SK-N-SH treated with all-trans-retinoic acid at 6 μM for 48 hours (cell line): ENCODE data around the gene SIRT7.

Source experiments
- ATAC-seq: fragments of 200-7000 bp; cut with Tn5 transposase; 3 replicates; pipeline ENCODE4 v1.9.1; 2020; ENCODE audit warnings: mild to moderate bottlenecking, moderate library complexity
- BACH2 ChIP-seq: fragments of 250-450 bp; sonication (Bioruptor Pico); IDR thresholded peaks from 2 replicates; pipeline ENCODE4 v1.9.0; 2021; ENCODE audit warnings: mild to moderate bottlenecking, borderline replicate concordance
- CREB5 ChIP-seq: fragments of 250-450 bp; sonication (Bioruptor Pico); IDR thresholded peaks from 2 replicates; pipeline ENCODE4 v1.5.1; 2020; ENCODE audit warnings: low read depth, mild to moderate bottlenecking, moderate library complexity
- CSDC2 ChIP-seq: fragments of 250-450 bp; sonication (Bioruptor Pico); IDR thresholded peaks from 2 replicates; pipeline ENCODE4 v1.5.0; 2020; ENCODE audit warnings: mild to moderate bottlenecking, moderate library complexity
- CSRNP3 ChIP-seq: fragments of 250-450 bp; sonication (Bioruptor Pico); IDR thresholded peaks from 2 replicates; pipeline ENCODE4 v1.5.1; 2021; ENCODE audit warnings: mild to moderate bottlenecking, moderate library complexity
- GLIS3 ChIP-seq: fragments of 250-450 bp; sonication (Bioruptor Pico); IDR thresholded peaks from 2 replicates; pipeline ENCODE4 v1.5.0; 2020; ENCODE audit warnings: mild to moderate bottlenecking, moderate library complexity
- OSR1 ChIP-seq: fragments of 250-450 bp; sonication (Bioruptor Pico); IDR thresholded peaks from 2 replicates; pipeline ENCODE4 v1.8.0; 2022; ENCODE audit warnings: moderate library complexity, mild to moderate bottlenecking, inconsistent platforms
- PATZ1 ChIP-seq: fragments of 250-450 bp; sonication (Bioruptor Pico); IDR thresholded peaks from 2 replicates; pipeline ENCODE4 v1.8.0; 2020; ENCODE audit warnings: mild to moderate bottlenecking, moderate library complexity, borderline replicate concordance
- POU6F1 ChIP-seq: fragments of 250-450 bp; sonication (Bioruptor Pico); IDR thresholded peaks from 2 replicates; pipeline ENCODE4 v1.8.0; 2021; ENCODE audit warnings: low read depth, mild to moderate bottlenecking, moderate library complexity, borderline replicate concordance
- PPARA ChIP-seq: fragments of 250-450 bp; sonication (Bioruptor Pico); IDR thresholded peaks from 2 replicates; pipeline ENCODE4 v1.5.0; 2020; ENCODE audit warnings: mild to moderate bottlenecking, borderline replicate concordance
- SNAI2 ChIP-seq: fragments of 250-450 bp; sonication (Bioruptor Pico); IDR thresholded peaks from 2 replicates; pipeline ENCODE4 v1.5.0; 2020; ENCODE audit warnings: mild to moderate bottlenecking, moderate library complexity
- TCF4 ChIP-seq: fragments of 250-450 bp; sonication (Bioruptor Pico); IDR thresholded peaks from 2 replicates; pipeline ENCODE4 v1.8.0; 2021; ENCODE audit warnings: mild to moderate bottlenecking, moderate library complexity, borderline replicate concordance
- TOX ChIP-seq: fragments of 250-450 bp; sonication (Bioruptor Pico); IDR thresholded peaks from 2 replicates; pipeline ENCODE4 v1.8.0; 2021; ENCODE audit warnings: mild to moderate bottlenecking, moderate library complexity, borderline replicate concordance
- TSHZ2 ChIP-seq: fragments of 250-450 bp; sonication (Bioruptor Pico); IDR thresholded peaks from 2 replicates; pipeline ENCODE4 v1.5.0; 2020; ENCODE audit warnings: mild to moderate bottlenecking, moderate library complexity
- ZC3H10 ChIP-seq: fragments of 250-450 bp; sonication (Bioruptor Pico); IDR thresholded peaks from 2 replicates; pipeline ENCODE4 v1.5.1; 2021; ENCODE audit warnings: mild to moderate bottlenecking, moderate library complexity
- ZFP30 ChIP-seq: fragments of 450-650 bp; formaldehyde crosslinking; IDR thresholded peaks from 2 replicates; pipeline ENCODE4 v1.5.0; 2022; ENCODE audit warnings: mild to moderate bottlenecking, moderate library complexity
- ZNF70 ChIP-seq: fragments of 450-650 bp; formaldehyde crosslinking; IDR thresholded peaks from 2 replicates; pipeline ENCODE4 v1.5.0; 2020; ENCODE audit warnings: mild to moderate bottlenecking, moderate library complexity
- ZNF8 ChIP-seq: fragments of 450-650 bp; formaldehyde crosslinking; IDR thresholded peaks from 2 replicates; pipeline ENCODE4 v1.5.0; 2020; ENCODE audit warnings: mild to moderate bottlenecking, moderate library complexity

SIRT7 gene

GRCh38 chr17:81931189-81931556, 13.2 kb upstream of the SIRT7 start:
- TF ChIP-seq ZNF70 (no peak), TSHZ2 (CRISPR knock-in tag) (no peak), CSRNP3 (no peak), ZC3H10 (CRISPR knock-in tag) (no peak), BACH2 (CRISPR knock-in tag) (no peak)
- no peak for ATAC-seq

GRCh38 chr17:81930142-81931125, 12.5 kb upstream of the SIRT7 start:
- ATAC-seq: no peak
- TF ChIP-seq ZNF70 (no peak), POU6F1 (CRISPR knock-in tag) (no peak), PATZ1 (CRISPR knock-in tag) (no peak), OSR1 (CRISPR knock-in tag) (no peak), CSRNP3 (no peak), BACH2 (CRISPR knock-in tag) (no peak)

- TF ChIP-seq CSRNP3 (no peak), ZNF70 (no peak), TCF4 (CRISPR knock-in tag) (no peak), TOX (CRISPR knock-in tag) (no peak)
- ATAC-seq: no peak
Measured at GRCh38 chr17:81929253-81930141, 11.5 kb upstream of the SIRT7 start.

- peak; percentile 6 for ATAC-seq
- no peak for TF ChIP-seq CSDC2 (CRISPR knock-in tag)
- no peak for TF ChIP-seq SNAI2
- TF ChIP-seq ZC3H10 (CRISPR knock-in tag): no peak
- no peak for TF ChIP-seq ZFP30 (CRISPR knock-in tag)
- no peak for TF ChIP-seq TOX (CRISPR knock-in tag)
- TF ChIP-seq ZNF8: no peak
- TF ChIP-seq POU6F1 (CRISPR knock-in tag): no peak
- TF ChIP-seq CREB5 (CRISPR knock-in tag): no peak
- no peak for TF ChIP-seq GLIS3 (CRISPR knock-in tag)
- no peak for TF ChIP-seq PPARA
Measured at GRCh38 chr17:81928544-81929252, 10.7 kb upstream of the SIRT7 start.
